Glutamatergic neuron (in vitro differentiated cells): ENCODE measurements around the gene CLCN1. TPM values are rescaled to one million over a fixed set of nuclear protein-coding genes. Genes with fewer than 3 reads are reported as not detected.

Experiments
- DNase-seq: peaks from one replicate; pipeline ENCODE4 v3.0.0; 2022
- H3K27ac Mint-ChIP-seq: one replicate; pipeline ENCODE4 v1.8.0; 2020; ENCODE audit warnings: mild to moderate bottlenecking, mixed read lengths, inconsistent platforms; ENCODE audit not compliant: unreplicated experiment
- H3K27me3 Mint-ChIP-seq: one replicate; pipeline ENCODE4 v1.8.0; 2020; ENCODE audit warnings: mild to moderate bottlenecking, moderate library complexity, mixed read lengths, inconsistent platforms; ENCODE audit not compliant: unreplicated experiment
- H3K36me3 Mint-ChIP-seq: one replicate; pipeline ENCODE4 v1.8.0; 2020; ENCODE audit warnings: mild to moderate bottlenecking, mixed read lengths, inconsistent platforms; ENCODE audit not compliant: unreplicated experiment
- H3K4me1 Mint-ChIP-seq: one replicate; pipeline ENCODE4 v1.8.0; 2020; ENCODE audit warnings: mild to moderate bottlenecking, low read depth, mixed read lengths, inconsistent platforms; ENCODE audit not compliant: unreplicated experiment
- H3K4me3 Mint-ChIP-seq: one replicate; pipeline ENCODE4 v1.8.0; 2020; ENCODE audit warnings: mild to moderate bottlenecking, mixed read lengths, inconsistent platforms; ENCODE audit not compliant: unreplicated experiment
- H3K9me3 Mint-ChIP-seq: one replicate; pipeline ENCODE4 v1.8.0; 2020; ENCODE audit warnings: mild to moderate bottlenecking, moderate library complexity, mixed read lengths, inconsistent platforms; ENCODE audit not compliant: unreplicated experiment
- total RNA-seq: library from RNA; stranded (reverse); fragmentation: NEBNext Ultra II Directional; extraction: Animal tissue kit (Norgen Biotek cat#: 25700); gene quantifications from one replicate; pipeline ENCODE4 v1.2.1, GENCODE V29; 2021; ENCODE audit not compliant: unreplicated experiment
- TF ChIP-seq, protein P1 (sequence below): fragments of 200-600 bp; sonication (generic); IDR thresholded peaks from one replicate; pipeline ENCODE4 v1.5.0; 2021; ENCODE audit not compliant: partially characterized antibody, unreplicated experiment

CLCN1 gene
- total RNA-seq, 1 donor from 2014 or later: 0.56 TPM

DNA sequence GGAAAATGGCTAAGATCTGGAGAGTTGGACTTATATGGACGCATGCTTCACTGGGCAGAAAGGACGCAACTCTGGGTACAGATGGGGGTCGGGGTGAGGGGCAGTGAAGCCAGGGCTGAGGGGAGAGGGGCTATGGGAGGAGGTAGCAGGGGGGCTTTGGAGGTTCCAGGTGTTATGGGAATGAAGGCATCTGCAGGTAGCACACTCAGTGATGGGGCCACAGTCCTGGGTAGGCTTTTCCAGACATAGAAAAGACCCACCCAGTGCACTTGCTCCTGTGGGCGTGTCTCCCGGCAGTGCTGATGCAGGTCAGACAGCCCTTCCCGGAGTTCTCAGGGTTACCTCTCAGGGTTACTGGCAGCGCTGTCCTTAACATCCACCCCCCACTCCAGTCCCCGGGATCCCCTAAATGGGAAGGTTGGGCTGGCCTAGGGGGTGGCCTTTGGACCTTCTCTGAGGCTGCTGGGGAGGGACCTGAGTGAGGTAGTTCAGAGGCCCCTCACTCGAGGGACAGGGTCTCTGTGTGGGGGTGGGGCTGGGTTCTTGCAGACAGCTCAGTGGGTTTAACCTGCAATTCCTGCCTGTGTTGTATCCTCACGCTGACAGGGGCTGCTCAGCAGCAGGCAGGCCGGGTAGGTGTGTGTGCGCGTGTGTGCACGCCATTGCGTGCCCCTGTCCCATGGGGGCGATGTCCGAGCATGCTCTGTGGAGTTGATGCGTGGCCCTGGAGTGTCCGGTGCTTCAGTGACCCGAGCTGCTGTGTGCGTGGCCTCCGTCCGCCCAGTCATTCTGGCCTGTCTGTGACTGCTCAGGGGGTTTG lies 71.5 kb downstream of the CLCN1 start:
- DNase-seq: no peak
- Mint-ChIP-seq H3K36me3 (peaks cover 5% of the 10 kb centered on the region), H3K27me3 (peaks cover 10% of the 10 kb centered on the region), H3K4me3 (no peak overlapping the region), H3K9me3 (peaks cover 6% of the 10 kb centered on the region), H3K27ac (peak overlapping the region; percentile 15), H3K4me1 (peaks cover 7% of the 10 kb centered on the region)
- TF ChIP-seq, protein P1, sequence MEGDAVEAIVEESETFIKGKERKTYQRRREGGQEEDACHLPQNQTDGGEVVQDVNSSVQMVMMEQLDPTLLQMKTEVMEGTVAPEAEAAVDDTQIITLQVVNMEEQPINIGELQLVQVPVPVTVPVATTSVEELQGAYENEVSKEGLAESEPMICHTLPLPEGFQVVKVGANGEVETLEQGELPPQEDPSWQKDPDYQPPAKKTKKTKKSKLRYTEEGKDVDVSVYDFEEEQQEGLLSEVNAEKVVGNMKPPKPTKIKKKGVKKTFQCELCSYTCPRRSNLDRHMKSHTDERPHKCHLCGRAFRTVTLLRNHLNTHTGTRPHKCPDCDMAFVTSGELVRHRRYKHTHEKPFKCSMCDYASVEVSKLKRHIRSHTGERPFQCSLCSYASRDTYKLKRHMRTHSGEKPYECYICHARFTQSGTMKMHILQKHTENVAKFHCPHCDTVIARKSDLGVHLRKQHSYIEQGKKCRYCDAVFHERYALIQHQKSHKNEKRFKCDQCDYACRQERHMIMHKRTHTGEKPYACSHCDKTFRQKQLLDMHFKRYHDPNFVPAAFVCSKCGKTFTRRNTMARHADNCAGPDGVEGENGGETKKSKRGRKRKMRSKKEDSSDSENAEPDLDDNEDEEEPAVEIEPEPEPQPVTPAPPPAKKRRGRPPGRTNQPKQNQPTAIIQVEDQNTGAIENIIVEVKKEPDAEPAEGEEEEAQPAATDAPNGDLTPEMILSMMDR: no peak

DNA sequence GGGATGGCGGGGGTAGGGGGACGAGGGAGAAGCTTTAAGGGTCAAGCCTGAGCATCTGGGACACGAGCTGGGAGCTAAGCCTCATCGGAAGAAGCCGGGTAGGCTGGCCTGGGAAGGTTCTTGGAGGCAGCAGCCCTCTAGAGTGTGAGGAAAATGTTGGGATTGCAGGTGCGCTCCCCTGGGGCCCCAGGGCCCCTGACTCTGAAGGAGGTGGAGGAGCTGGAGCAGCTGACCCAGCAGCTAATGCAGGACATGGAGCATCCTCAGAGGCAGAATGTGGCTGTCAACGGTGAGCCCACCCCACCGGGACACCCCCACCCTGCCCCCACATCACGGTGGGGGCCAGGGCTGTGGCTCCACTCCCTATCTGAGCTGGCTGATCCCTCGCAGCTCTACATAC lies 72.1 kb downstream of the CLCN1 start:
- no peak for DNase-seq
- Mint-ChIP-seq H3K27ac (peak overlapping the region; percentile 15), H3K36me3 (peaks cover 5% of the 10 kb centered on the region), H3K9me3 (peaks cover 5% of the 10 kb centered on the region), H3K27me3 (peaks cover 8% of the 10 kb centered on the region), H3K4me3 (no peak overlapping the region), H3K4me1 (peaks cover 7% of the 10 kb centered on the region)
- TF ChIP-seq, protein P1: no peak

DNA sequence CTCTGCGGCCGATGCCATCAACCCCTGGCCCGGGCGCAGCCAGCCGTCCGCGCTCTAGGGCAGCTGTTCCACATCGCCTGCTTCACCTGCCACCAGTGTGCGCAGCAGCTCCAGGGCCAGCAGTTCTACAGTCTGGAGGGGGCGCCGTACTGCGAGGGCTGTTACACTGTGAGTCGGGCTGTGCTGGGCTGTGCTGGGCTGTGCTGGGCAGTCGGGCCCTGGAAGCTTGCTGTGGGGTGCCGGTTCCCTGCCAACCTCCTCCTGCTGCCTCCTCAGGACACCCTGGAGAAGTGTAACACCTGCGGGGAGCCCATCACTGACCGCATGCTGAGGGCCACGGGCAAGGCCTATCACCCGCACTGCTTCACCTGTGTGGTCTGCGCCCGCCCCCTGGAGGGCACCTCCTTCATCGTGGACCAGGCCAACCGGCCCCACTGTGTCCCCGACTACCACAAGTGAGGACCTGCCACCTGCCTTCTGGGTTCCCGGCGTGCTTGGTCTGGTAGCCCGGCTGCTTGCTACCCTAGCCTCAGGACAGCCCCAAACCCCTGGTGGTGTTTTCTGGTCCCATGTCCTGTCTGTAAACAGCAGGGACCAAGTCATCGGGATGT lies 72.7 kb downstream of the CLCN1 start:
- peaks cover 8% of the 10 kb centered on the region for H3K27me3 Mint-ChIP-seq
- no peak overlapping the region for H3K27ac Mint-ChIP-seq
- DNase-seq: no peak
- H3K9me3 Mint-ChIP-seq: peaks cover 5% of the 10 kb centered on the region
- no peak overlapping the region for H3K4me3 Mint-ChIP-seq
- TF ChIP-seq, protein P1: no peak
- H3K4me1 Mint-ChIP-seq: peaks cover 7% of the 10 kb centered on the region
- H3K36me3 Mint-ChIP-seq: peaks cover 5% of the 10 kb centered on the region

DNA sequence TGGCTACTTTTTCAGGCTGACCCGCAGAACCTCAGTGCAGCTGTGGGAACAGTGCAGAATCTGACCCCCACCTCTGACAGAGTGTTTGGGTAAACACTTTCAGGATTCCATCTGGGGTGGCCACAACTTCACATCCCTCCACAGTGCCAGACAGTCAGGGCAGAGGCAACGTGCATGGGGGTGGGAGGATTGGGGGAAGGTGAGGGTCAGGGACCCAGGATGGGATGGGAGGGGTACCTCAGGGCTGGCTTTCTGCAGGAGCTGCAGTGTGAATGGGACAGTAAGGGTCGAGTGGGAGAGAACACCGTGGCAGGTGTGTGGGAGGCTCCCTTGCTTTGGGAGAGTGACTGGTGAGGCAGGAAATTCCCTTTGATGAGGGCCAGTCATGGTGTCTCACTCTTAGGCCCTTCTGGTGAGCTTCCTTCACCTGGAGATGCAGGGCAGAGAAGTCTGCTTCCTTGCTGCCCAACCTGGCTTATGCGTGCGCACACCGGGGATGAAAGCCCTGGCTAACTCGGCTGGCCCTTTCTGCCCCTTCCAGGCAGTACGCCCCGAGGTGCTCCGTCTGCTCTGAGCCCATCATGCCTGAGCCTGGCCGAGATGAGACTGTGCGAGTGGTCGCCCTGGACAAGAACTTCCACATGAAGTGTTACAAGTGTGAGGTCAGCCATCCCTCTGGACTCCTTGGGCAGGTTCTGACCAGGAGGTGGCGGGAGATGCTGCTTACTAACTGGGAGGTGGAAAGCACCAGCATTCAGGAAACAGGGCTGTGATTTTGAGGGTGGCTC lies 73.6 kb downstream of the CLCN1 start:
- H3K36me3 Mint-ChIP-seq: peaks cover 5% of the 10 kb centered on the region
- H3K27ac Mint-ChIP-seq: no peak overlapping the region
- peaks cover 7% of the 10 kb centered on the region for H3K4me1 Mint-ChIP-seq
- H3K9me3 Mint-ChIP-seq: peaks cover 5% of the 10 kb centered on the region
- TF ChIP-seq, protein P1: no peak
- H3K27me3 Mint-ChIP-seq: peaks cover 8% of the 10 kb centered on the region
- no peak for DNase-seq
- H3K4me3 Mint-ChIP-seq: no peak overlapping the region
